Measurements from ENCODE around the gene CEP89.

The CEP89 gene

DNA sequence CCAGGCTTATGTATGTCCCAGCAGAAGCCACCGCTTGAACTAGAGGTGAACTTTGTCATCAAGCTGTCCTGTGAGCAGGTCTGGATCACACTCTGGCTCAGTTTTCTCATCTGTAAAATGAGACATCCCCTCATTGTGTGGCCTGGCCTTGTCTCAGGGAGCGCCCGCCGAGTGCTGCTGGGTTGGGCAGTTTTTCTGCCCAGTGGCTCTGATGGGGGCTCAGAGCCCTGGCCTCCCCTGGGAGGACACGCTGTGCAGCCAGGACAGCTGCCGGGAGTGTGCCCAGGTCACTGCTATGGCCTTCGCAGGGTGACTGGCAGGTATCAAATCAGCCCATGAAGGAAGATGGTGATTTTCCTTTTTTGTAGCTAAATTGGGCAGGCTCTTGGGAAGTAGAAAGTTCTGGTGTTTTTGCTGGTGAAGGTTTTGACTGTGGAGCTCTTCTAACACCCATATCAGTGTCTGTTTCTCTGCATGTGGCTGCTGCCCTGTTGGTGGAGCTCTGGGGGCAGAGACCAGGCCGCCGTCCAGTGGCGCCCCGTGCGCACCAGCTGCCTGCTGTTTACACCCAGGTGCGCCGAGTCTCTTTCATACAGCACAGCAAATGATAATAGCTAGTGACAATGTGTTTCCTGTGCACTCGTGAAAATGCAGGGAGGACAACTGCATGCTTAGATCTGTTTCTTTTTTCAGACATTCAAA, 143.0 kb downstream of the CEP89 start:
- no peak overlapping the region for H3K4me3 ChIP-seq (ENCODE audit: low read depth, low read length)
- TF ChIP-seq, protein P1, sequence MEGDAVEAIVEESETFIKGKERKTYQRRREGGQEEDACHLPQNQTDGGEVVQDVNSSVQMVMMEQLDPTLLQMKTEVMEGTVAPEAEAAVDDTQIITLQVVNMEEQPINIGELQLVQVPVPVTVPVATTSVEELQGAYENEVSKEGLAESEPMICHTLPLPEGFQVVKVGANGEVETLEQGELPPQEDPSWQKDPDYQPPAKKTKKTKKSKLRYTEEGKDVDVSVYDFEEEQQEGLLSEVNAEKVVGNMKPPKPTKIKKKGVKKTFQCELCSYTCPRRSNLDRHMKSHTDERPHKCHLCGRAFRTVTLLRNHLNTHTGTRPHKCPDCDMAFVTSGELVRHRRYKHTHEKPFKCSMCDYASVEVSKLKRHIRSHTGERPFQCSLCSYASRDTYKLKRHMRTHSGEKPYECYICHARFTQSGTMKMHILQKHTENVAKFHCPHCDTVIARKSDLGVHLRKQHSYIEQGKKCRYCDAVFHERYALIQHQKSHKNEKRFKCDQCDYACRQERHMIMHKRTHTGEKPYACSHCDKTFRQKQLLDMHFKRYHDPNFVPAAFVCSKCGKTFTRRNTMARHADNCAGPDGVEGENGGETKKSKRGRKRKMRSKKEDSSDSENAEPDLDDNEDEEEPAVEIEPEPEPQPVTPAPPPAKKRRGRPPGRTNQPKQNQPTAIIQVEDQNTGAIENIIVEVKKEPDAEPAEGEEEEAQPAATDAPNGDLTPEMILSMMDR (IDR thresholded peaks at IDR 0.05; ENCODE audit: low read depth, low read length): no peak

DNA sequence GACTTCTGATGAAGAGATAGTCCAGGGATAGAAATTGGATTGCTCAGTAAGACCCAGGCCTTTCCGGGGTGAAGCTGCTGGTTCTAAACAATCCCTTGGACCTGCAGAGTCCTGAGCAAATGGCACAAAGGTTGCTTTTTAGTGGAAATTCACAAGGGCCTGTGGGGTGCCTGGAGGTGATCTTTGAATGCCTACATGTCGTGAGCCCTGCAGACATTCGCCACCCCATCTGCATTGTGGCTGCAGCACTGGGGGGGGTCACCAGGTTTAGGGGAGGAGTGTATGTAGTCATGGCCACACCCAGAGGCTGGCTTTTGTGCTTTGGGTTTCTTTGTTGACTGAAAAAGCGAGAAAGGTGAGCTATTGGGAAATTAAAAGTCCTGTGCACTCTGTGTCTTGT, 143.6 kb downstream of the CEP89 start:
- TF ChIP-seq, protein P1 (IDR thresholded peaks at IDR 0.05; ENCODE audit: low read depth, low read length): no peak
- no peak overlapping the region for H3K4me3 ChIP-seq (ENCODE audit: low read depth, low read length)
